Measurements from ENCODE around the gene LRP1-AS.

The LRP1-AS gene

GRCh38 chr12:57146961-57147944 is at the start of gene LRP1-AS:
Gene LRP1-AS (minus strand): TSS chr12:57147619.
- no peak within 1 kb of the TSS for H3K4me3 ChIP-seq (ENCODE audit: low read depth, low read length)
- no peak for TF ChIP-seq CTCF (IDR thresholded peaks at IDR 0.05; ENCODE audit: borderline replicate concordance, insufficient read depth, low read depth, low read length)

GRCh38 chr12:57196956-57197355 is 49.5 kb upstream of the LRP1-AS start:
- H3K4me3 ChIP-seq (ENCODE audit: low read depth, low read length): no peak overlapping the region
- TF ChIP-seq CTCF (IDR thresholded peaks at IDR 0.05; ENCODE audit: borderline replicate concordance, insufficient read depth, low read depth, low read length): no peak

GRCh38 chr12:57196439-57196838 is 49.0 kb upstream of the LRP1-AS start:
- TF ChIP-seq CTCF (IDR thresholded peaks at IDR 0.05; ENCODE audit: borderline replicate concordance, insufficient read depth, low read depth, low read length): no peak
- H3K4me3 ChIP-seq (ENCODE audit: low read depth, low read length): no peak overlapping the region

GRCh38 chr12:57195611-57196371 is 48.4 kb upstream of the LRP1-AS start:
- no peak for TF ChIP-seq CTCF (IDR thresholded peaks at IDR 0.05; ENCODE audit: borderline replicate concordance, insufficient read depth, low read depth, low read length)
- H3K4me3 ChIP-seq (ENCODE audit: low read depth, low read length): no peak overlapping the region

GRCh38 chr12:57195186-57195585 is 47.8 kb upstream of the LRP1-AS start:
- H3K4me3 ChIP-seq (ENCODE audit: low read depth, low read length): no peak overlapping the region
- TF ChIP-seq CTCF (IDR thresholded peaks at IDR 0.05; ENCODE audit: borderline replicate concordance, insufficient read depth, low read depth, low read length): no peak

- no peak for TF ChIP-seq CTCF (IDR thresholded peaks at IDR 0.05; ENCODE audit: borderline replicate concordance, insufficient read depth, low read depth, low read length)
- H3K4me3 ChIP-seq (ENCODE audit: low read depth, low read length): no peak overlapping the region
Measured at GRCh38 chr12:57194253-57194652, 46.8 kb upstream of the LRP1-AS start.
